ENCODE measurements around the gene TAOK1. TPM values are rescaled to one million over a fixed set of nuclear protein-coding genes. Genes with fewer than 3 reads are reported as not detected.

TAOK1 gene
- total RNA-seq, 1 donor from 2014 or later: 41.1 TPM

GRCh38 chr17:29593591-29594518 is 203.7 kb downstream of the TAOK1 start:
- DNase-seq (ENCODE audit: low read depth in 2 of 2): no peak

GRCh38 chr17:29594519-29595090 is 204.4 kb downstream of the TAOK1 start:
- DNase-seq (ENCODE audit: low read depth in 2 of 2): no peak

GRCh38 chr17:29595107-29595942 is 205.2 kb downstream of the TAOK1 start:
- no peak for DNase-seq (ENCODE audit: low read depth in 2 of 2)

GRCh38 chr17:29595943-29596774 is 206.0 kb downstream of the TAOK1 start:
- no peak for DNase-seq (ENCODE audit: low read depth in 2 of 2)

- DNase-seq (ENCODE audit: low read depth in 2 of 2): no peak
Observed at GRCh38 chr17:29596811-29597210, 206.6 kb downstream of the TAOK1 start.

GRCh38 chr17:29597361-29598172 is 207.4 kb downstream of the TAOK1 start:
- no peak for DNase-seq (ENCODE audit: low read depth in 2 of 2)

Other genes starting within 250 kb of the TAOK1 start
- 22.4 and 26.2 TPM in 2 replicates for gene MYO18A, start 210.0 kb upstream of the TAOK1 start, total RNA-seq
- not detected in 2 replicates for gene CRYBA1, start 143.5 kb upstream of the TAOK1 start, total RNA-seq
- gene NUFIP2, start 96.2 kb upstream of the TAOK1 start, total RNA-seq: 20.9 and 30.2 TPM in 2 replicates
- 3.7 and 4.2 TPM in 2 replicates for gene ABHD15, start 176.7 kb downstream of the TAOK1 start, total RNA-seq
- 17.7 and 29.2 TPM in 2 replicates for gene TP53I13, start 178.3 kb downstream of the TAOK1 start, total RNA-seq
- gene GIT1, start 199.3 kb downstream of the TAOK1 start, total RNA-seq: 25.1 and 35.7 TPM in 2 replicates
- gene ANKRD13B, start 202.8 kb downstream of the TAOK1 start, total RNA-seq: 3.1 and 4.8 TPM in 2 replicates
- gene CORO6, start 232.5 kb downstream of the TAOK1 start, total RNA-seq: 0.40 and 0.87 TPM in 2 replicates

All from lung microvascular endothelial cell (primary cell).